Astrocyte (in vitro differentiated cells and primary cell): ENCODE data around the gene SCT. TPM values are rescaled to one million over a fixed set of nuclear protein-coding genes. Genes with fewer than 3 reads are reported as not detected.
A peak's percentile ranks its signal among the peaks of the same experiment; 100 is the strongest.

Source experiments
- DNase-seq: peaks from one replicate; pipeline ENCODE4 v3.0.0-alpha.2; 2010; ENCODE audit warnings: low read depth
- FAIRE-seq: peaks from 2 replicates; lab custom pipeline; 2011; peaks lifted over from hg19 to GRCh38; lab: Jason Lieb, UNC
- H2AFZ ChIP-seq: 2 replicates; pipeline ENCODE4 v1.6.0; 2012; ENCODE audit warnings: low read depth, low read length, inconsistent platforms
- H3K27ac ChIP-seq: 2 replicates; pipeline ENCODE4 v1.5.1; 2011; ENCODE audit warnings: low read depth, low read length, inconsistent platforms
- H3K27me3 ChIP-seq: 2 replicates; pipeline ENCODE4 v1.6.0; 2011; ENCODE audit warnings: low read length, inconsistent platforms; ENCODE audit not compliant: insufficient read depth
- H3K36me3 ChIP-seq: 2 replicates; pipeline ENCODE4 v1.5.1; 2011; ENCODE audit warnings: low read length, inconsistent platforms; ENCODE audit not compliant: insufficient read depth
- H3K4me1 ChIP-seq: 2 replicates; pipeline ENCODE4 v1.5.1; 2011; ENCODE audit warnings: low read length, inconsistent platforms; ENCODE audit not compliant: insufficient read depth
- H3K4me2 ChIP-seq: 2 replicates; pipeline ENCODE4 v1.6.0; 2012; ENCODE audit warnings: low read length, inconsistent platforms
- H3K4me3 ChIP-seq: 2 replicates; pipeline ENCODE4 v1.5.1; 2011; ENCODE audit warnings: low read depth, mild to moderate bottlenecking, low read length, inconsistent platforms; ENCODE audit not compliant: insufficient read depth
- H3K79me2 ChIP-seq: 2 replicates; pipeline ENCODE4 v1.6.0; 2012; ENCODE audit warnings: mild to moderate bottlenecking, low read length, inconsistent platforms; ENCODE audit not compliant: insufficient read depth
- H3K9ac ChIP-seq: 2 replicates; pipeline ENCODE4 v1.6.0; 2012; ENCODE audit warnings: mild to moderate bottlenecking, low read length, inconsistent platforms
- H3K9me3 ChIP-seq: 2 replicates; pipeline ENCODE4 v1.5.1; 2012; ENCODE audit warnings: low read depth, mild to moderate bottlenecking, low read length, inconsistent platforms; ENCODE audit not compliant: insufficient read depth
- H4K20me1 ChIP-seq: 2 replicates; pipeline ENCODE4 v1.6.0; 2012; ENCODE audit warnings: low read length, inconsistent platforms; ENCODE audit not compliant: insufficient read depth
- H3K27ac Mint-ChIP-seq: one replicate; pipeline ENCODE4 v1.8.0; 2021; ENCODE audit warnings: mild to moderate bottlenecking, mixed read lengths; ENCODE audit not compliant: unreplicated experiment
- H3K27me3 Mint-ChIP-seq: one replicate; pipeline ENCODE4 v1.8.0; 2021; ENCODE audit warnings: low read depth, mixed read lengths; ENCODE audit not compliant: unreplicated experiment
- H3K36me3 Mint-ChIP-seq: one replicate; pipeline ENCODE4 v1.8.0; 2021; ENCODE audit warnings: low read depth, mixed read lengths; ENCODE audit not compliant: unreplicated experiment
- H3K4me1 Mint-ChIP-seq: one replicate; pipeline ENCODE4 v1.8.0; 2021; ENCODE audit warnings: low read depth, mixed read lengths; ENCODE audit not compliant: unreplicated experiment
- H3K4me3 Mint-ChIP-seq: one replicate; pipeline ENCODE4 v1.8.0; 2021; ENCODE audit warnings: mild to moderate bottlenecking, moderate library complexity, mixed read lengths; ENCODE audit not compliant: unreplicated experiment
- H3K9me3 Mint-ChIP-seq: one replicate; pipeline ENCODE4 v1.8.0; 2021; ENCODE audit warnings: mild to moderate bottlenecking, mixed read lengths; ENCODE audit not compliant: unreplicated experiment
- EZH2 ChIP-seq: IDR thresholded peaks from 2 replicates; pipeline ENCODE4 v1.6.1; 2012; ENCODE audit warnings: mild to moderate bottlenecking, low read length, inconsistent platforms; ENCODE audit not compliant: insufficient read depth
- total RNA-seq: library from RNA; stranded (reverse); gene quantifications from 2 replicates; pipeline ENCODE4 v1.2.1, GENCODE V29; 2021
- TF ChIP-seq, protein P1 (sequence below): IDR thresholded peaks from 2 replicates; pipeline ENCODE4 v1.5.1; 2011; ENCODE audit warnings: low read depth, mild to moderate bottlenecking, inconsistent platforms, low read length, moderate library complexity; ENCODE audit not compliant: insufficient read depth

SCT gene
- total RNA-seq, 1 donor from 2014 or later, result 2.0 TPM

DNA sequence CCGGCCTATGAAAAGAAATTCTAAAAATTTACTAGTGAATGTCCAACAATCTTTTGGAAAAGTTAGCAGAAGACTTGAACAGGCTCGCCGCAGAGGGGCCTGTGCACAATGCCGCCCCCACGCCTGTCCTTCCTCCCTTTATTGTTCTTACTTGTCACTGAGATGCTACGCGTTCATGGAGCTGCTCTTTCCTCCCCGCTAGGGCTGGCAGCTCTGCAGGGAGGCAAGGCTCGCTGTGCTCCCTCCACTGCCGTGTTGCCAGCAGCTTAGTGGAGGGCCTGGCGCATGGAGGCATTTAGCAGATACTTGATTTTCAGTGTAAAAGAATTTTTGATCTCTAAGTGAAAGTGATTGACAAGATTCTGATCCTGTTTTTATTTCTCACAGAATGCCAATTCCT lies 36.0 kb downstream of the SCT start:
- Mint-ChIP-seq H3K27ac (no peak overlapping the region), H3K4me1 (peaks cover 25% of the 10 kb centered on the region), H3K27me3 (no peaks in the 10 kb centered on the region), H3K4me3 (no peak overlapping the region), H3K9me3 (no peaks in the 10 kb centered on the region), H3K36me3 (peaks cover 33% of the 10 kb centered on the region)
- no peaks in the 10 kb centered on the region for H3K27me3 ChIP-seq
- H3K9me3 ChIP-seq, result no peaks in the 10 kb centered on the region
- no peak for DNase-seq
- H3K79me2 ChIP-seq, result peaks cover 67% of the 10 kb centered on the region
- H3K9ac ChIP-seq, result no peak overlapping the region
- no peak for FAIRE-seq
- H2AFZ ChIP-seq, result no peak overlapping the region
- H3K4me3 ChIP-seq, result no peak overlapping the region
- peaks cover 11% of the 10 kb centered on the region for H3K4me1 ChIP-seq
- peaks cover 80% of the 10 kb centered on the region for H4K20me1 ChIP-seq
- TF ChIP-seq EZH2, result no peak
- TF ChIP-seq, protein P1, sequence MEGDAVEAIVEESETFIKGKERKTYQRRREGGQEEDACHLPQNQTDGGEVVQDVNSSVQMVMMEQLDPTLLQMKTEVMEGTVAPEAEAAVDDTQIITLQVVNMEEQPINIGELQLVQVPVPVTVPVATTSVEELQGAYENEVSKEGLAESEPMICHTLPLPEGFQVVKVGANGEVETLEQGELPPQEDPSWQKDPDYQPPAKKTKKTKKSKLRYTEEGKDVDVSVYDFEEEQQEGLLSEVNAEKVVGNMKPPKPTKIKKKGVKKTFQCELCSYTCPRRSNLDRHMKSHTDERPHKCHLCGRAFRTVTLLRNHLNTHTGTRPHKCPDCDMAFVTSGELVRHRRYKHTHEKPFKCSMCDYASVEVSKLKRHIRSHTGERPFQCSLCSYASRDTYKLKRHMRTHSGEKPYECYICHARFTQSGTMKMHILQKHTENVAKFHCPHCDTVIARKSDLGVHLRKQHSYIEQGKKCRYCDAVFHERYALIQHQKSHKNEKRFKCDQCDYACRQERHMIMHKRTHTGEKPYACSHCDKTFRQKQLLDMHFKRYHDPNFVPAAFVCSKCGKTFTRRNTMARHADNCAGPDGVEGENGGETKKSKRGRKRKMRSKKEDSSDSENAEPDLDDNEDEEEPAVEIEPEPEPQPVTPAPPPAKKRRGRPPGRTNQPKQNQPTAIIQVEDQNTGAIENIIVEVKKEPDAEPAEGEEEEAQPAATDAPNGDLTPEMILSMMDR, result no peak
- H3K4me2 ChIP-seq, result no peak overlapping the region
- H3K27ac ChIP-seq, result no peak overlapping the region
- H3K36me3 ChIP-seq, result peaks cover 29% of the 10 kb centered on the region

DNA sequence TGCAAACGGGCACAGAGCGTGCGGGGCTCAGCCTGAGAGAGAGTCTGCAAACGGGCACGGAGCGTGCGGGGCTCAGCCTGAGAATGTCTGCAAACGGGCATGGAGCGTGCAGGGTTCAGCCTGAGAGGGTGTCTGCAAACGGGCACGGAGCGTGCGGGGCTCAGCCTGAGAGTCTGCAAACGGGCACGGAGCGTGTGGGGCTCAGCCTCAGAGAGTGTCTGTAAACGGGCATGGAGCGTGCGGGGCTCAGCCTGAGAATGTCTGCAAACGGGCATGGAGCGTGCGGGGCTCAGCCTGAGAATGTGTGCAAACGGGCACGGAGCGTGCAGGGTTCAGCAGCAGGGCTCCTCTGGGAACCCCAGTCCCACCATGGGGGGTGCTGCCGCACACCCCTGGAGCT lies 37.2 kb downstream of the SCT start:
- FAIRE-seq (no peak), DNase-seq (no peak)
- H3K36me3 Mint-ChIP-seq, result peaks cover 26% of the 10 kb centered on the region
- peaks cover 65% of the 10 kb centered on the region for H3K79me2 ChIP-seq
- peaks cover 75% of the 10 kb centered on the region for H4K20me1 ChIP-seq
- H3K4me3 Mint-ChIP-seq, result no peak overlapping the region
- H3K27ac Mint-ChIP-seq, result no peak overlapping the region
- peaks cover 25% of the 10 kb centered on the region for H3K4me1 Mint-ChIP-seq
- no peak overlapping the region for H3K4me2 ChIP-seq
- H3K27ac ChIP-seq, result no peak overlapping the region
- no peaks in the 10 kb centered on the region for H3K9me3 Mint-ChIP-seq
- no peak overlapping the region for H3K9ac ChIP-seq
- H3K4me3 ChIP-seq, result no peak overlapping the region
- no peak overlapping the region for H2AFZ ChIP-seq
- TF ChIP-seq, protein P1, result no peak
- no peak for TF ChIP-seq EZH2
- no peaks in the 10 kb centered on the region for H3K27me3 ChIP-seq
- no peaks in the 10 kb centered on the region for H3K27me3 Mint-ChIP-seq
- H3K9me3 ChIP-seq, result no peaks in the 10 kb centered on the region
- peaks cover 31% of the 10 kb centered on the region for H3K36me3 ChIP-seq
- peaks cover 11% of the 10 kb centered on the region for H3K4me1 ChIP-seq

DNA sequence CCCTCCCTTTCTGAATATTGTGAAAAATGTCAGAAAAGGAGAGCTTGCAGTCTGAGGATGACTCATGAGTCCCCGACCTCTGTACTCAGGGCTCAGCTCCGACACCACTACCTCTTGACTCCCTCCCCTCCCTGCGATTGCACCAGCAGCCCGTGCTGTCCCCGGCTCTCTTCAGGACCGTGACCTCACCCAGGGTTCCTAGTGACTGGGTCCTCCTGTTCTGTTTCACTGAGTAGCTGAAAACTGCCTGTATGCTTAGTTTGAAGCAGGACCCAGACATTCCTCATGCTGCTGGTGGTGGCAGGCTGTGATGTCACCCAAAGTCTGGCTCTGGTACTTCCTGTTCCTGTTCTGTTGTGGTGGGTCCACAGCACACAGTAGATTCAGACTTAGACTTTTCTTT lies 39.0 kb downstream of the SCT start:
- Mint-ChIP-seq H3K4me1 (peaks cover 25% of the 10 kb centered on the region), H3K9me3 (no peaks in the 10 kb centered on the region), H3K27me3 (no peaks in the 10 kb centered on the region), H3K36me3 (peaks cover 29% of the 10 kb centered on the region), H3K4me3 (peak overlapping the region; percentile 31), H3K27ac (peak overlapping the region; percentile 99)
- Histone ChIP-seq H4K20me1 (peaks cover 78% of the 10 kb centered on the region), H3K36me3 (peaks cover 27% of the 10 kb centered on the region), H3K4me2 (peak overlapping the region; percentile 48), H3K4me1 (peaks cover 11% of the 10 kb centered on the region), H3K9me3 (no peaks in the 10 kb centered on the region), H3K9ac (no peak overlapping the region), H3K27ac (peak overlapping the region; percentile 53), H2AFZ (no peak overlapping the region), H3K79me2 (peaks cover 71% of the 10 kb centered on the region), H3K27me3 (no peaks in the 10 kb centered on the region), H3K4me3 (no peak overlapping the region)
- no peak for TF ChIP-seq EZH2
- TF ChIP-seq, protein P1, result no peak
- DNase-seq (peak; percentile 42), FAIRE-seq (no peak)
